Renal cortex interstitium (tissue), 11 donors: ENCODE measurements around the gene NUDT4. TPM values are rescaled to one million over a fixed set of nuclear protein-coding genes. Genes with fewer than 3 reads are reported as not detected.
A peak's percentile ranks its signal among the peaks of the same experiment; 100 is the strongest.

Experiments
- DNase-seq, 11 donors: peaks; one replicate each; pipeline ENCODE4 v3.0.0-alpha.2; 2013; ENCODE audit warnings: low read depth in 9 of 11, low spot score in 4 of 11; ENCODE audit errors: extremely low read depth in 1 of 11
- polyA plus RNA-seq, 3 donors: library from polyadenylated mRNA; unstranded; fragments of 120-200 nt; gene quantifications; one replicate each; pipeline ENCODE4 v1.2.1, GENCODE V29; 2013; ENCODE audit not compliant: insufficient read length in 3 of 3

The NUDT4 gene
- polyA plus RNA-seq, 3 donors: 113 to 141 (median 115) TPM

DNA sequence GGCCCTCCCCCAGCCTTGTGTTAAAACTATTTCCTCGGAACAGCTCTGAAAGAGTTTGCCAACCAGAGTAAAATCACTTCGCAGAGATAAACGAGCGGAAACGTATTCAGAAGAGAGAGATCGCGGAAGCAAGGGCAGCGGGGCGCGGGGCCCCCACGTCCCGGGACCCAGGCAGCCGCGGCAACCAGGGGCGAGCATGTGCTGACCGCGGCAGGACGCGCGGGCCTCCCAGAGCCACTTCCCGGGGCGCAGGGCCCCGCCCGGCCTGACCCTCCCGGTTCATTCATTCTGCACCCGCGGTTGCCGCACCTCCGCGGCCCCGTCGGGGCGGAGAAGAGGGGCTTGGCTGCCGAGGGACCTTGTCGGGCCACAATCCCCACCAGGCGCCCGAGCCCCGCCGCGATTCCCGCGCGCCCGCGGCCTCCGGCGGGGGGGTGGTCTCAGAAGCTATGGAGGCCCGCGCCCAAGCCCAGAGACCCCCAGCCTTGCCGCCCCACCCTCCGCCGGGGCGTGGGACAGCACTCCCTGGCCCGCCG is 63.4 kb downstream of the NUDT4 start:
- DNase-seq: peak in 2 of 11 donors; percentile 20

DNA sequence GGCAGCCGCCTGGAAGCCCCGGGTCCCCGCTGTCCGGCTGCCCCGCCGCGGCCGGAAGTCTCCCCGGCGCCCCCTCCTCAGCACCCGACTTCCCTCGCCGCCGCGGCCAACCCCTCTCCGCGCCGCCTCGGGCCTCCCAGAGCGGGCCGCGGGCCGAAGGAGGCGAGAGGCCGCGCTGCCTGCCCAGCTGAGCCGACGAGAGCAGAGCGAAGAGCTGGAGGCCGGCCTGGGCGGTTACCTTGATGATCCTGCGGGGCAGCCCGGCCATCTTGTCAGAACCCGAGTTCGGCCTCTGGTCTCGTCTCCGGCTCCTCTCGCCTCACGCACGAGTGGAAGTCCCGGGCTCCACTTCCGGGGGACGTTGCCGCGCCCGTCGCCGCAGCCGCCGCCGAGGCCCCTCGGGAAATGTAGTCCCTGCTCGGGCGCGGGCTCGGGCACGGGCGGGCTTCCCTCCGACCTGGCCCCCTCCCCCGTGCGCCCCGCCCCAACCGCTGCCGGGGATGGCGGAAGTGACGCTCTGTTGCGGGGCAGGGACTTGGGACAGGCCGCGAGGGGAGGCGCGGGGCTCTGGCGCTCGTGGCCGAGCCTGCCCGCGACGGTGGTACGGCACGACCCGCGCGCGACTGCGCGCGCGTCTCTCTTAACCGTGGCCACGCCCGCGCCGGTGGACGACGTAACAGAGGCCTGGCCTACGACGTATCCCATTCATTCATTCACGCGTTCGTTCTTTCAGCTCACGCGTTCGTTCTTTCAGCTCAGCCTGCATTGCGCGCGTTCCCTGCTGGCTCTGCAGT is 64.1 kb downstream of the NUDT4 start, which contains the start of gene UBE2N:
Gene UBE2N (minus strand): TSS at position 331 of the 794 bp plus-strand sequence. CDS start 63 bp downstream, at position 268.
- DNase-seq: peak; percentile 77 to 96 (median 91)

DNA sequence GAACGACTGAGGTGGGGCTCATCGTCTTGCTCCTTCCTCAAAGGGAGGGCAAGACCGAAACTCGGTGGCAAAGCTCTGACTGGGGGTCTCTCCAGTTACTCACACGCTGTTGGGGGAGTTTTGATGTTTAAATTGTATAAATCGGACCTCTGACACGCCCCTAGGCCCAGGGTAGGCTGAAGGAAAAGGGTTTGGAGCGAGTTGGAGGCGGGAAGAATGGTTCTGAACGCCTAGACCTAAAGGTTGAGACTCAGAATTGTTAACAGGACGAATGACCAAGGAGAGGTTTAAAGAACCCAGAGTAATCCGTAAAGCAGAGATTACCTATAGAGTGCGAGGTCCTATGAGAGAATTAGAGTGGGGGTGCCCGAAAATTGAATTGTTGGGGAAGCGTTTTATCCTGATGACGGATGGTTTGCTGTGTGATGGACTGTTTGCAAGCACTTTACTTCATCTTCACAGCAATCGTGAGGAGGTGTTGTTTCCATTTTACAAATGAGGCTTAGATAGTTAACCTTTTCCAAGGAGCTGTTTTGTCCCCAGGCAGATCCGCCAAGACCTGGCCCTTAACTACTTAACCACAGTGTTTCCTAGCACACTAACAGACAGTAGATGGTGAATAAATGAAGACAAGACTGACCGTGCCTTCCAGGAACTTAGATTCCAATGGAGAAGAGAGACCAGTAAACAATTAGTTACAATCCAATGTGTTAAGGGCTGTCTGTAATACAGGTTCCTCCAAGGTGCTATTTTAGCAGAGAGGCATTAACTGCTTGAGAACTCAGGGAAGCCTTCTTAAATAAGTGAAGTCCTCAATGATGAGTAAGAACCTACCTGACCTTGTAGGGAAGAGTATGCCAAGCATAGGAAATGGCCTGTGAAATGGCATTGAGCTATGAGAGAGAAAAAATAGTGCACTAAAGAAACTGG is 65.0 kb downstream of the NUDT4 start:
- no peak for DNase-seq

DNA sequence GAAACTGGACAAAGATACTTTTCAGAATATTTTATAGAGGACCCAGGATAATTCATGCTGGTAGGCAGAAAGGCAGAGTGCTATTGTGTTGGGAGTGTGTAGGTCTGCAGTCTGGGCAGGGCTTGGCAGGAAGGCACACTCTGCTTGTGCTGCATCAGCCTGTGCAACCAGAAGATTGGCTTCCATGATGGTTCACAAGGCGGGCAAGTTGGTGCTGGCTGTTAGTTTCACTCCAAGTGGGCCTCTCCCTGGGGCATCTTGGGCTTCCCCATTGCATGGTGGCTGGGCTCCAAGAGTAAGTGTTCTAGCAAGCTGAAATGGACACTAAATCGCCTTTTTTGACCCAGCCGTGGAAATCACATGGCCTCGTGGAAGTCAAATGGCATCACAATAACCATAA is 65.9 kb downstream of the NUDT4 start:
- no peak for DNase-seq

DNA sequence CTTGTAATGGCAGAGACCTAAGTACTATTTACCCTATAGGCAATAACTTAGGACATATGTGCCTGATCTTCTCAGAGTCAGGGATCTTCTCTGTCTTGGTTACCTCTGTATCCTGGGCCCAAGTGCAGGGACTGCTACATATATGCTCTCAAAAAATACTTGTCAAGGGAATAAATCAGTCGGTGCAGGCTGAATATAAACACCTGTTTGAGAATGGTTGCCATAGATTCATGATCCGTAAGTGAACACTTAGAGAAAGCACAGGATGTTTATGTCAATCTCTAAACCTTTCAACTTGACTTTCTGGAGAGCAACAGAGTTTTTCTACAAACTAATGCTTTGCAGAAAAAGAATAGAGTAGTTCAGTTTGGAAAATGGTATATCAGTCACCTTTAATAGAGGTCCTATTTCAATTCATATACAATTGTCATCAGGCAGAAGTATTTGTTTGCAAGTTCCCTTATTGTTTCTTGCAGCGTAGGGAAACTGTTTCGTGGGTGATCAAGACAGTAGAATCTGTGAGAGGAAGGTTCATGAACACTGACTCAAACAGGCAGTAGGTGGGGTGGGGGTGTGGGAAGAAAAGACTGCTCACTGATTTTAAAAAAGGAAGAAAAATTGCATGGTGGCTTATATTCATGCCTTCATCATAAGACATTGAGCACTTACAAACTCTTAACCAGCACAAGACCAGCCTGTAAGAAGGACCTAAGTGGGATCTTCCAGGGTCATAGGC is 70.0 kb downstream of the NUDT4 start:
- DNase-seq: no peak

DNA sequence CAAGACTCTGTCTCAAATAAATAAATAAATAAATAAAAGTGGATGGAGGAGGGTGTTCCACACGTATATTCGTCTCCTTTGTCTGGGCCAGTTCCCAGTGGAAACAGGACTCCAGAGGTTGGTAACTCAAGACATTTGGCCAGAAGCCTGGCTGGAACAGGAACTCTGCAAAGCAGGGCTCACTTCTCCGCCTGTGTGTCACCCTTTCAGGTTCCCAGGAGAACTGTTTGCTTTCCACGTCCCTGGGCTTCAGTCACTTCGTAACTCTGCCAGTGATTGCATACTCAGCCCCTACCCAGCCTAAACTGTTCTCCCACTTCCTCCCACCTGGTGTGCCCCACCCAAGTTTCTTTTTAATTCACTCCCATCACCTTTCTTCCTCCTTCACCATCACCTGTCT is 71.1 kb downstream of the NUDT4 start:
- DNase-seq: no peak

DNA sequence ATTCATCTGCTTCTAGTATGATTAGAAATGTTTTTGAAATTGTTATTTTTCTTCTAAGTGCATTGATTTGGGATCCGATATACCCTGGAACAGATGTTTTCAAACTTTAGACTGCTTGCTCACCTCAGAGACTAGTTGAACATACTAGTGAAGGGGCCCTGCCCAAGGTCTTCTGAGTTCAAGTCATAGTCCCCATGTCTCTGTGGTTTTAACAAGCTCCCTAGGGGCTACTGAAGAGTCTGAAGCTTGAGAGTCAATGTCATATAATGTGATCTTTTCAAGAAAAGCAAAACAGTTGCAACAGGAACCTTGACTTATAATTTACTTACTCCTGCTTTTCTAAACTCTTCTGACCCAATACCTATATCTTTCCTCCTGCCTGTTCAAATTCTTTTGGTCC is 71.6 kb downstream of the NUDT4 start:
- DNase-seq: no peak

DNA sequence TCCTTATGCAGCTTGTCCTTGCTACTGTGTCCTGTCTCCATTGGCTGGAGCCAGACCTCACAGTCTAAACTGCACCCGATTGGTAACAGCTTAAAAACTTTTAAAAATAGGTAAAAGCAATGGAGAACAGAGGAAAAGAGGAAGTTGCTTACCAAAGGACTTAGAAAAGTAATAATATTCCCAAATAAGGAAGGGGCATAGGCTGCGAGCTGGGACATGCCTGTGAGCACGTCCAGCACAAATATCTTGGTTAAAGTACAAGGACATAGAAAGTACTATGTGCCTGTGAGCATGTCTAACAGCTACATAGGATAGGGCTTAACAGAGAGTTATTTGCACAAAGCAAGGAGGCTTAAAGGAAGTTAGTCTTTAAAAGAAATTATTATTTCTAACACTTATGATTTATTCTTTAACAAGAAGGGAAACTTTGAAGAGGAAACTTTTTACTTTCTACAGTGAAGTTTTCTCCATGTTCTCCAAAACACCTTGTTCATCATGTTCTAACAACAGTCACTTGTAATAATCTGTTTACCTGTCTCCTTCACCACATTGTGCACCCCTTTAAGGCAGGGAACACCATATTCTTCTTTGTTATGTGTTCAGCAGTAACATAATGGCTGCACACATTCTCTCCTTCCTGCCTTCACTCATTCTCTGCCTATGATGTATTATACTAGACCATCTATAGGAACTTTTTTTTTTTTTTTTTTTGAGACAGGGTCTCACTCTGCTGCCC is 73.9 kb downstream of the NUDT4 start:
- no peak for DNase-seq

- DNase-seq: no peak
These were observed 75.9 kb downstream of the NUDT4 start for GRCh38 chr12:93453633-93454032.

- no peak for DNase-seq
These were observed 78.4 kb downstream of the NUDT4 start for GRCh38 chr12:93456077-93456476.

Other genes starting within 250 kb of the NUDT4 start
- 100 to 1,000 TPM; 137 to 172 (median 170) TPM for gene UBE2N, start 64.0 kb downstream of the NUDT4 start, polyA plus RNA-seq
- gene MRPL42, start 89.6 kb downstream of the NUDT4 start, polyA plus RNA-seq: 10 to 100 TPM; 65.1 to 75.3 (median 67.6) TPM
- 10 to 100 TPM; 32.2 to 38.9 (median 32.6) TPM for gene SOCS2, start 194.8 kb downstream of the NUDT4 start, polyA plus RNA-seq